Measurements from ENCODE around the gene EMC7. TPM values are rescaled to one million over a fixed set of nuclear protein-coding genes. Genes with fewer than 3 reads are reported as not detected.

EMC7 gene
- total and polyA plus RNA-seq, 2 of the 13 experiments (the other 11 are each of a cell fraction or from before 2014, with no cell fraction given): 46.8 to 113 TPM

GRCh38 chr15:34065261-34065660, 36.4 kb downstream of the EMC7 start:
- H3K27me3 ChIP-seq (ENCODE audit: control insufficient read depth in 1 of 2, insufficient read depth in 2 of 2, low read length in 2 of 2): no peaks in the 10 kb centered on the region
- no peaks in the 10 kb centered on the region for H3K9me3 ChIP-seq (ENCODE audit: low read length)
- H3K27ac ChIP-seq (ENCODE audit: extremely low read length, insufficient read depth, low read length): no peak overlapping the region
- H4K20me1 ChIP-seq (ENCODE audit: insufficient read depth, low read length): no peaks in the 10 kb centered on the region
- H2AFZ ChIP-seq (ENCODE audit: low read length): no peak overlapping the region
- DNase-seq (ENCODE audit: low spot score): no peak
- no TSS peak for BruUV-seq (replicated peaks)
- ChIA-PET CTCF (ENCODE audit: low intra/inter-chr PET ratio, low total read pairs) (no interaction called here), POLR2A (no interaction called here)
- H3K79me2 ChIP-seq (ENCODE audit: insufficient read depth, low read length): no peaks in the 10 kb centered on the region
- in situ Hi-C loops (cut with HindIII; ENCODE audit: extremely low pct_ligation_motif_present, low pct_unique_long_range_greater_than_20kb): loop anchor here (25.0 kb wide), 2 partner anchors 297 to 522 kb away; partner anchors contain the start of genes GOLGA8B and LPCAT4
- H3K36me3 ChIP-seq (replicated peaks in 1 of 2; ENCODE audit: control insufficient read depth in 1 of 2, insufficient read depth in 2 of 2, low read length in 2 of 2): no peaks in the 10 kb centered on the region
- no peak overlapping the region for H3K4me2 ChIP-seq (ENCODE audit: low read depth, low read length)
- intact Hi-C loops (cut with micrococcal nuclease; ENCODE audit: unreplicated experiment): no loop called here
- H3K4me1 ChIP-seq (ENCODE audit: insufficient read depth, low read length): no peaks in the 10 kb centered on the region
- H3K9ac ChIP-seq (ENCODE audit: insufficient read depth, low read depth, low read length): no peak overlapping the region
- H3K4me3 ChIP-seq (replicated peaks in 1 of 3; ENCODE audit: insufficient read depth in 1 of 3, low read depth in 2 of 3, low read length in 3 of 3): no peak overlapping the region
- 45% methylated on average over 3 of the region's 3 CpGs for WGBS (ENCODE audit: low lambda C conversion rate)
- FAIRE-seq: no peak
- no peak for ATAC-seq
- no peak for TF ChIP-seq ZMYM4 (CRISPR knock-in tag; IDR thresholded peaks at IDR 0.05)
- no peak for TF ChIP-seq ZHX1 (CRISPR knock-in tag; IDR thresholded peaks at IDR 0.05; ENCODE audit: low read depth)
- TF ChIP-seq, protein P1, sequence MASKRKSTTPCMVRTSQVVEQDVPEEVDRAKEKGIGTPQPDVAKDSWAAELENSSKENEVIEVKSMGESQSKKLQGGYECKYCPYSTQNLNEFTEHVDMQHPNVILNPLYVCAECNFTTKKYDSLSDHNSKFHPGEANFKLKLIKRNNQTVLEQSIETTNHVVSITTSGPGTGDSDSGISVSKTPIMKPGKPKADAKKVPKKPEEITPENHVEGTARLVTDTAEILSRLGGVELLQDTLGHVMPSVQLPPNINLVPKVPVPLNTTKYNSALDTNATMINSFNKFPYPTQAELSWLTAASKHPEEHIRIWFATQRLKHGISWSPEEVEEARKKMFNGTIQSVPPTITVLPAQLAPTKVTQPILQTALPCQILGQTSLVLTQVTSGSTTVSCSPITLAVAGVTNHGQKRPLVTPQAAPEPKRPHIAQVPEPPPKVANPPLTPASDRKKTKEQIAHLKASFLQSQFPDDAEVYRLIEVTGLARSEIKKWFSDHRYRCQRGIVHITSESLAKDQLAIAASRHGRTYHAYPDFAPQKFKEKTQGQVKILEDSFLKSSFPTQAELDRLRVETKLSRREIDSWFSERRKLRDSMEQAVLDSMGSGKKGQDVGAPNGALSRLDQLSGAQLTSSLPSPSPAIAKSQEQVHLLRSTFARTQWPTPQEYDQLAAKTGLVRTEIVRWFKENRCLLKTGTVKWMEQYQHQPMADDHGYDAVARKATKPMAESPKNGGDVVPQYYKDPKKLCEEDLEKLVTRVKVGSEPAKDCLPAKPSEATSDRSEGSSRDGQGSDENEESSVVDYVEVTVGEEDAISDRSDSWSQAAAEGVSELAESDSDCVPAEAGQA (IDR thresholded peaks at IDR 0.05; ENCODE audit: low read depth): no peak
- TF ChIP-seq, protein P1 (CRISPR knock-in tag; IDR thresholded peaks at IDR 0.05; ENCODE audit: borderline replicate concordance): no peak
- no peak for TF ChIP-seq ZSCAN31 (CRISPR knock-in tag; IDR thresholded peaks at IDR 0.05; ENCODE audit: low read depth)
- no peak for TF ChIP-seq ZNF343 (CRISPR knock-in tag; IDR thresholded peaks at IDR 0.05)
- no peak for TF ChIP-seq KLF9 (CRISPR knock-in tag; IDR thresholded peaks at IDR 0.05; ENCODE audit: low read depth)
- no peak for TF ChIP-seq CREB1 (IDR thresholded peaks at IDR 0.05)
- TF ChIP-seq CREB1 (CRISPR knock-in tag; IDR thresholded peaks at IDR 0.05): no peak
- no peak for TF ChIP-seq ZNF18 (CRISPR knock-in tag; IDR thresholded peaks at IDR 0.05; ENCODE audit: insufficient replicate concordance)
- TF ChIP-seq ZNF7 (CRISPR knock-in tag; IDR thresholded peaks at IDR 0.05): no peak
- no peak for TF ChIP-seq TBP (CRISPR knock-in tag; IDR thresholded peaks at IDR 0.05)

Measured in HepG2 (cell line).